Neural progenitor cell (in vitro differentiated cells): ENCODE results near the gene CAMK2A. TPM values are rescaled to one million over a fixed set of nuclear protein-coding genes. Genes with fewer than 3 reads are reported as not detected.

Source experiments
- DNase-seq: peaks from one replicate; pipeline ENCODE4 v3.0.0-alpha.2; 2016; ENCODE audit warnings: low spot score
- H2AFZ ChIP-seq: fragments of 200-600 bp; sonication (generic); replicated peaks from 2 replicates; pipeline ENCODE4 v1.6.1; 2016; ENCODE audit warnings: antibody characterized with exemption
- H3F3A ChIP-seq: fragments of 200-600 bp; sonication (generic); 2 replicates; pipeline ENCODE4 v1.6.1; 2016; ENCODE audit warnings: antibody characterized with exemption, low read depth
- H3K27ac ChIP-seq: fragments of 200-600 bp; sonication (generic); 2 replicates; pipeline ENCODE4 v1.5.1; 2016; ENCODE audit warnings: mild to moderate bottlenecking
- H3K27me3 ChIP-seq: fragments of 200-600 bp; sonication (generic); 2 replicates; pipeline ENCODE4 v1.6.1; 2016; ENCODE audit warnings: mild to moderate bottlenecking, moderate library complexity
- H3K36me3 ChIP-seq: fragments of 200-600 bp; sonication (generic); 2 replicates; pipeline ENCODE4 v1.5.1; 2016
- H3K4me1 ChIP-seq: fragments of 200-600 bp; sonication (generic); 2 replicates; pipeline ENCODE4 v1.6.1; 2016; ENCODE audit warnings: mixed run types
- H3K4me2 ChIP-seq: fragments of 200-600 bp; sonication (generic); 2 replicates; pipeline ENCODE4 v1.6.1; 2016
- H3K4me3 ChIP-seq: fragments of 200-600 bp; sonication (generic); 2 replicates; pipeline ENCODE4 v1.5.1; 2016
- H3K79me2 ChIP-seq: fragments of 200-600 bp; sonication (generic); 2 replicates; pipeline ENCODE4 v1.6.1; 2016; ENCODE audit warnings: low read depth
- H3K9ac ChIP-seq: fragments of 200-600 bp; sonication (generic); 2 replicates; pipeline ENCODE4 v1.6.1; 2016
- H3K9me3 ChIP-seq: fragments of 200-600 bp; sonication (generic); 2 replicates; pipeline ENCODE4 v1.5.1; 2016; ENCODE audit warnings: low read depth
- H4K20me1 ChIP-seq: fragments of 200-600 bp; sonication (generic); 2 replicates; pipeline ENCODE4 v1.6.1; 2016; ENCODE audit warnings: low read depth
- H3K27ac Mint-ChIP-seq: 3 replicates; pipeline ENCODE4 v1.8.0; 2021; ENCODE audit warnings: mixed read lengths
- H3K27me3 Mint-ChIP-seq: 2 replicates; pipeline ENCODE4 v1.8.0; 2022; ENCODE audit warnings: low read depth, mild to moderate bottlenecking, inconsistent platforms, moderate library complexity, mixed read lengths; ENCODE audit not compliant: insufficient read depth
- H3K36me3 Mint-ChIP-seq: 3 replicates; pipeline ENCODE4 v1.8.0; 2021; ENCODE audit warnings: mixed read lengths
- H3K4me1 Mint-ChIP-seq: 3 replicates; pipeline ENCODE4 v1.8.0; 2021; ENCODE audit warnings: mixed read lengths
- H3K4me3 Mint-ChIP-seq: 3 replicates; pipeline ENCODE4 v1.8.0; 2021; ENCODE audit warnings: mild to moderate bottlenecking, moderate library complexity, mixed read lengths
- H3K9me3 Mint-ChIP-seq: 3 replicates; pipeline ENCODE4 v1.8.0; 2020; ENCODE audit warnings: mixed read lengths
- CTCF ChIP-seq: fragments of 200-600 bp; sonication (generic); IDR thresholded peaks from 2 replicates; pipeline ENCODE4 v1.5.1; 2017; ENCODE audit warnings: antibody characterized with exemption, mild to moderate bottlenecking
- EZH2 ChIP-seq: fragments of 200-600 bp; sonication (generic); IDR thresholded peaks from 2 replicates; pipeline ENCODE4 v1.6.1; 2017; ENCODE audit warnings: antibody characterized with exemption, mild to moderate bottlenecking, moderate library complexity
- EZH2phosphoT487 ChIP-seq: fragments of 200-600 bp; sonication (generic); IDR thresholded peaks from 2 replicates; pipeline ENCODE4 v1.6.1; 2017; ENCODE audit warnings: antibody characterized with exemption
- total RNA-seq: library from RNA; depleted of rRNA; stranded (reverse); fragments of >200 nt; gene quantifications from 2 replicates; pipeline ENCODE4 v1.2.3, GENCODE V29; 2015; ENCODE audit warnings: low replicate concordance

Gene CAMK2A
- total RNA-seq, 1 donor from 2014 or later: 0.09 TPM

- no peak overlapping the region for H3K9ac ChIP-seq
- Mint-ChIP-seq H3K4me3 (no peak overlapping the region), H3K27ac (peak overlapping the region; percentile 77), H3K27me3 (peaks cover 11% of the 10 kb centered on the region), H3K9me3 (no peaks in the 10 kb centered on the region), H3K4me1 (peaks cover 76% of the 10 kb centered on the region), H3K36me3 (no peaks in the 10 kb centered on the region)
- H3K4me2 ChIP-seq: no peak overlapping the region
- peaks cover 19% of the 10 kb centered on the region for H3F3A ChIP-seq
- H4K20me1 ChIP-seq: no peaks in the 10 kb centered on the region
- no peaks in the 10 kb centered on the region for H3K36me3 ChIP-seq
- H3K4me1 ChIP-seq: peaks cover 15% of the 10 kb centered on the region
- H3K27me3 ChIP-seq: no peaks in the 10 kb centered on the region
- no peak overlapping the region for H3K27ac ChIP-seq
- no peak overlapping the region for H3K4me3 ChIP-seq
- H2AFZ ChIP-seq: no peak overlapping the region
- H3K9me3 ChIP-seq: no peaks in the 10 kb centered on the region
- peak; percentile 71 for DNase-seq
- TF ChIP-seq CTCF (no peak), EZH2phosphoT487 (no peak), EZH2 (no peak)
- H3K79me2 ChIP-seq: no peaks in the 10 kb centered on the region
These were observed 19.7 kb upstream of the CAMK2A start for GRCh38 chr5:150309101-150309885.

- no peaks in the 10 kb centered on the region for H3K9me3 Mint-ChIP-seq
- peaks cover 81% of the 10 kb centered on the region for H3K4me1 Mint-ChIP-seq
- Histone ChIP-seq H3F3A (peaks cover 32% of the 10 kb centered on the region), H3K4me3 (no peak overlapping the region), H2AFZ (no peak overlapping the region), H3K9me3 (no peaks in the 10 kb centered on the region), H3K36me3 (no peaks in the 10 kb centered on the region), H3K4me1 (peaks cover 29% of the 10 kb centered on the region), H4K20me1 (no peaks in the 10 kb centered on the region), H3K79me2 (no peaks in the 10 kb centered on the region), H3K9ac (no peak overlapping the region), H3K27ac (no peak overlapping the region), H3K4me2 (no peak overlapping the region), H3K27me3 (no peaks in the 10 kb centered on the region)
- peaks cover 11% of the 10 kb centered on the region for H3K27me3 Mint-ChIP-seq
- TF ChIP-seq CTCF (no peak), EZH2 (no peak), EZH2phosphoT487 (no peak)
- no peak overlapping the region for H3K4me3 Mint-ChIP-seq
- H3K36me3 Mint-ChIP-seq: no peaks in the 10 kb centered on the region
- no peak for DNase-seq
- H3K27ac Mint-ChIP-seq: peak overlapping the region; percentile 61
These were observed 18.2 kb upstream of the CAMK2A start for GRCh38 chr5:150307617-150308426.

- no peak overlapping the region for H3K4me2 ChIP-seq
- H3K9me3 ChIP-seq: no peaks in the 10 kb centered on the region
- H3F3A ChIP-seq: peaks cover 42% of the 10 kb centered on the region
- H3K4me3 ChIP-seq: no peak overlapping the region
- Mint-ChIP-seq H3K9me3 (no peaks in the 10 kb centered on the region), H3K4me3 (no peak overlapping the region), H3K27me3 (peaks cover 11% of the 10 kb centered on the region), H3K36me3 (no peaks in the 10 kb centered on the region), H3K4me1 (peaks cover 76% of the 10 kb centered on the region), H3K27ac (no peak overlapping the region)
- no peaks in the 10 kb centered on the region for H3K36me3 ChIP-seq
- no peak for DNase-seq
- no peak overlapping the region for H3K9ac ChIP-seq
- no peak overlapping the region for H2AFZ ChIP-seq
- H4K20me1 ChIP-seq: no peaks in the 10 kb centered on the region
- peaks cover 2% of the 10 kb centered on the region for H3K27me3 ChIP-seq
- no peak overlapping the region for H3K27ac ChIP-seq
- H3K79me2 ChIP-seq: no peaks in the 10 kb centered on the region
- TF ChIP-seq EZH2phosphoT487: no peak
- no peak for TF ChIP-seq CTCF
- no peak for TF ChIP-seq EZH2
- H3K4me1 ChIP-seq: peaks cover 33% of the 10 kb centered on the region
These were observed 17.2 kb upstream of the CAMK2A start for GRCh38 chr5:150306775-150307174.
